HG03095 (cell line): Measurements from ENCODE around the gene NKAIN2.
"Not testable (repeated sequence)": the region's sequence is repeated elsewhere in the genome, so short reads cannot be mapped to it uniquely, and the experiment has no call there.

Source experiments
- ATAC-seq: cut with Tn5 transposase; IDR thresholded peaks from one replicate; pipeline ENCODE4 v1.9.1; 2021; ENCODE audit warnings: moderate library complexity; ENCODE audit not compliant: unreplicated experiment

The NKAIN2 gene

DNA sequence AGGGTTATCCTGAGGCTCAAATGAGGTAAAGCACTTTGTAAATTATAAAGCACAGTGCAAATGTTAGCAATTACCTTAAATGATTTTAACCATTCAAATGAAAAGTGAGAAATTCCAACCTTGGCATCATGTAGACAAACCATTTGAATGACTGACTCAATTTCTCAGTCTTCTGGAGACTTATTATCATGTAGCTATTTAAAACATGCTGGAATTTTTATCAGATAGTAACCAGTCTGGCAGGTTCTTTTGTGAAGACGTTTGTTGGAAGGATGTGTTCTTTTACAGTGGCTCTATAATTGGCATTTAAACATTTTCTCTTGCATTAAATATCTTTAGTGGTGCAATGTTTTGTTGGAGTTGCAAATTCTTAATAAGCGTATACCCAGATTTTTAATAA is 386.6 kb downstream of the NKAIN2 start:
- ATAC-seq, result no peak

DNA sequence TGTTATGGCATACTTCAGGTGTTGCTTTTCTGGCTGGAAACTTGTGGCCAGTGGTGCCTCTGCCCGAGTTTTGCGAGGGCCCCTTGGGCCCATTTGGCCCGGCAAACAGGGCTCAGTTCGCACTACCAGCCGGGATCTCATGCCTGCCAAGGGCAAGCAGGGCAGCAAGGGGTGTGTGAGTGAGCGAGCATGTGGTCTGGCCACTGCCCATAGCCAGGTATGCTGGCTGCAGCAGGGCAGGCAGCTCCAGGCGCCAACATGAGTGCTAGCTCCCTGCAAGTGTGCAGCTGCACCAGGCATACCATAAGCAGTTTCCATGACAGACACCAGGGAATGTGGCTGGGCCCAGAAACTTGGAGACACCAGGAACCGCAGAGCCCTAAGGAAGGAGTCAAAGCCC is 389.5 kb downstream of the NKAIN2 start:
- no peak for ATAC-seq

DNA sequence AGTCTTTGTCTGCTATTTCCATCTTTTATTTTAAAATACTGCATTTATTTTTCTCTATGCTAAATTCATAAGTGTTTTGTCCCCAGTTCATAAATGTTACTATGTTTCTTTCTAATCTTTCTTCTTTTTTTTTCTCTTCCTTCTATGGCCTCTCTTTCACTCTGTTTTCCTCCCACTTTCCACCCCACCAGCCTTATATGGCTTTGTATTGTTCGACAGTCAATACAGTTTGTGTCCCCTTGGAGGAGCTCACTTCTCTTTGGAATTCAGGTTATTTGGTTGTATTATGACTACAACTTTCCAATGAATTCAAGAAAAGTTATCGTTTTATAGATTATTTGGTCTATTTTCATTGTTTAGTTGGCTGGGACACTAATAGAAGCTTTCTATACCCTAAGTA is 393.5 kb downstream of the NKAIN2 start:
- no peak for ATAC-seq

DNA sequence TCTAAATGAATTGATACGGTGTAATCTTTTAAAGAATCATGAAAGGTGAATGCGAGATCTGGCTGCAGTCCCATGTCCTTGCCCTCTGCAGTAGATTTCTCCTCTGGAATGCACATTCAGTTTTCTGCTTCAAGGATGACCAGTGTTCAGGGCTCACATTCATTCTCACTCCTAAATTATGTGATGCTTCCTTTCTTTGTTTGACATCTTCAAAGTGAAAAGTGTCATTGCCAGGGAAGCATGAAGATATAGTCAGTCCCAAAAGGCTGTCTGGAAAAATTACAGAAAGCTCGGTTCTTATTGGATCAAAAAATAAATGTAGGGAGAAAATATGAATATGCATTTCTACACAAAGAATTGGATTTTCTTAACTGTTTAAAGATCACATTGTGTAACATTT is 395.6 kb downstream of the NKAIN2 start:
- ATAC-seq, result no peak

DNA sequence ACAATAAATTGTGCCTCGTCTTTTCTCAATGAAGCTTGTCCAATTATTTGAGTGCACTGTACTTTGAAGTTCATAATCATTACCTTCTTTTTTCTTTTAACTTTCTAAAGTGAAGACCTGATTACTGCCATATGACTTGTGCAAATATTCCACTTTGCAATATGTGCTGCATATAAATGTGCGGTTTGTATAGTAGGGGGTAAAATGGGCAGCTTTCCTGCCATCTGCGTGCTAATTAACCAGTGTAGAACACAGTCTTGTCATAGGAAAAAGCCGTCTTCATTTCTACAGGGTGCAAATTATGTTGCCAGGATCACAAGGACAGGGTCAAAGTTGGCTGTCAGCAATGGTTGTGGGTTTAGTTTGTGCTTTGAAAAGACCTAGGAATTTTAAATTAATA is 397.0 kb downstream of the NKAIN2 start:
- ATAC-seq, result no peak

DNA sequence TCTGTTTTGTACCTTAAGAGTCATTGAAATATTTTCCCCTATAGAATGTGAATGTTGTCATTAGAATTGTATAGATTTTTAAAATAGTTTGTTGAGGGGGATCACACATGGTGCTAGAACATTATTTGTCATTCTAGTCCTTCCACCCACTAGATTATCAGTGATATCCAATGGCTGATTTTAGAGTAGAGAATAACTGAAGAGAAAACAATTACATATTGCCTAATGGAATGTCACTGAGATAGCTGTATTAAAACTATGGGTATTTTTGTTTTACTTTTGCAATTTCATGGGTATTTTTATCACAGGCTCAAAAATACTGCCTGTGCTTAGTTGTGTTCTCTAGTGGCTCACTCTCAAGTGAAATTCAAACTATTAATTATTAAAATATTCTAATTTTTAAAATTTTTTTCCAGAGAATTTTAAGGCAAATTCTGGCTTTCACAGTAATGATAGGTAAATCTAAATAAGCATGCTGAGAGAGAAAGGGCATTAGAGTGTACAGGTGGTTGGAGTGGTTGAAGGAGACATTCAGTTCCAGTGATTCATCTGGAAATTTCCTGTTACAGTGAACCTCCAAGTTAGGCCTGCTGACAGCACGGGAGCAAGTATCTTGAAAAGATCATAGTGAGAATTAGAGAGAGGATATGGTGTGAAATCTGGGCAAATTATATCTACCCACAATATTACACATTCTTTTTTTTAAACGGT is 399.6 kb downstream of the NKAIN2 start:
- no peak for ATAC-seq

DNA sequence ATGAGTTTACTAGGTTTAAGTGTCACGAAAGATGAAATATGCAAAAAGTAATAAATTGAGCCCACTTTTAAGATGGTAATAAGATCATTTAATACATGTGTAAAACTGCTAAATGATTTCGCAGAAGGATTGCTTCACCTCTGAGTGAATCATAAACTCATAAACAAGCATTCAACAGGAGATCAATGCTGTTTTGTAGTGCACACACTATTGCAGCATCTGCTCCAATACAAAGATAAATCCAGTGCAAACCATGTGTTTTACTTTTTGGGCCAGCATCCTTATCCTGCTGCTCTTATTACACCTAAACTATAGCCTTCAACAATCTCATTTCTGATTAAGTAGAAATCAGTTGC is 400.1 kb downstream of the NKAIN2 start:
- no peak for ATAC-seq

DNA sequence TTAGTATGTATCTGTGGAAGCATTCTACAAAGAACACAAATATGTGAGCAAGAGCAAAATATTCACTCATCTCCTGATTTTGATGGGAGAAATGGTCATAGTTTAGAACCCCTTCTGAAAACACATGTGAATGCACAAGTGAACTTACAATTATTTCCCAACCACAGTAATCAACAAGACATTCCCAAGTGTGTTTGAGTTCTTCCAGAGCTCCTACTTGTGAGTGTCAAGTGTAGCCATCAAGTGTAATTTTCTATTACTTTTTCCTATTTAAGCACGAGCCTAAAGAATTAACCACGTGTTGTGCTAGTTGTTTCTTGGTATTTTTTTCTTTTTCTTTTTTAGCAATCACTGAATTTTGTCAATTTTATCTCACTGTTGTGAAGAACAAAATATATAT is 402.3 kb downstream of the NKAIN2 start:
- ATAC-seq, result no peak

DNA sequence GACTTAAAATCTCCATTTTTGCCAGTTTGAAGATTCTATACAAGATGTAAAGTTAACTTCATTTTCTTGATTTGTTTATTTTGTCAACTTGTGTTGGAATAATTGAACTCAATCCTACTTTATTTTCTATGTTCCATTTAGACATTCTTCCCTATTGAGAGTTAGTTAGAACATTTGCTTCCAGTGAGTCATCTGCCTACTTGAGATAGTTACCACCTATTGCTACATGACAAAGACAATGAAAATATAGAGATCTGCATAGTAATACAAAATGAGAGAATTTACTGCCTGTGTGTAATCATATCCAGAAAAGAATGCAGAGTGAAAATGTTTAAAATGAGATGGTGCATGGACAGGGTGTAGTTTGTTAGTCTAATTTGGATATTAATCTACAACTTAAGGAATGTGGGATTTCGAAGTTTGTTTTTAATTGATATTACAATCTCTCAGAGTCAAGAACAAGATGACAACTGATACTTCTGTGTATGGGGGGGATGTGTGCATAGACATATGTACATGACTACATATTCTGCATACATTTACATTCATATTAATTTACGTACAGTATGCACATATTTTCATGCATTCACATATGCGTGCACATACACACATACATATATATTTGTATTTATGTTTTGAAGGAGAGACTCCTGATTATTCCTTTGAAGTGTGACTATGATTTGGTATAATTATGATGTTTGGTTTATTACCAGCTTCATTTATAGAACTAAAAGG is 420.1 kb downstream of the NKAIN2 start:
- no peak for ATAC-seq

DNA sequence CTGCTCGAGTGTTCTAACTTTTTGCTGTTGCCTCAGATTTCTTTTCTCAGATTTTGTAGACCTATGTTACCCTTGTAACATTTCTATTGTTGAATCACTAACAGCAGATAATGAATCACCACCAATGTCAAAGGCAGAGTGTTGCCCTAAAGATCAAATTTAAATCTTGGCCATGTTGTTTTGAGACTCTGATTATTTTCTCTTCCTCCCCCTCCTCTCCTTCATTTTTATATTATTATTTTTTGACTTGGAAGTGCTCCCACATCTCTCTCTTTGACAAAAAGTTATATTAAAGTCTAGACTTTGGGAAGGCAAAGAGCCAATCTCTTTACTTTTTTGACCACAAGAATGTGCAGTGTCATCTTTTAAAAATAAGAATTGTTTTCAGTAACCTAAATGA is 422.7 kb downstream of the NKAIN2 start:
- no peak for ATAC-seq

DNA sequence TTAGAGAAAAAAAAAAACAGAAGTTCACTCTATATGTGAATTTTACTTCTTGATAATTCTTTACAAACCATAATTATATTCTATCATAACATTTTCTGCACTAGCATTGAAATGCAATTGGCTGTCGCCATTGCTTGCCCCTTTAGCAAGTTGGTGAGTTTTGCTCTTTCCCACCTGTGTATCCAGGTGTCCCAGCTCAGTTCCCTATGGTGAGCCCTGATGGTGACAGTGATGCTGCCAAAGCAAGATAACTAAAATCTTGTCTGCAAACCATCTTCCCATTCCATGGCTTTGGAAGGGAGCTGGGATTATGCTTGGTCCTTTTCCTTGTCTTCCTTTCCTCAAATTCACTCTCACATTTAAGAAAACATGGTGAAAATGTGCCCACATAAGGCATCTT is 429.6 kb downstream of the NKAIN2 start:
- ATAC-seq, result no peak

DNA sequence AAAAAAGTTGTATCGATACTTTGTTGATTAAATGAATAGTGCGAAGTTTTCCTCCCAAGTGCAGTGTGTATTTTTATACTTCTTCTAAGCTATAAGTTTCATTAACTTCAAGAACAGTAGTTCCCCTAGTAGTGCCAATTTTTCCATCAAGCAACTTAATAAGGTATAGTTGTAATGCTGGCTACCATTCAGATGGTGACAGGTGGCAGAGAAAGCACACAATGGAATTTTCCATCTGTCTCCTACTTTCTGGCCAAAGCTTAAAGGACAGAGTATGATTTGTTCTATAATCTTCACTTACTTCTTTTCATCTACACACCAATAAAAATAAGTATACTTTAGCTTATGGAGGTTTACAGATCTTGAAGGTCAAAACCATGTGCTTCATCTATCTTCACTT is 431.1 kb downstream of the NKAIN2 start:
- no peak for ATAC-seq

DNA sequence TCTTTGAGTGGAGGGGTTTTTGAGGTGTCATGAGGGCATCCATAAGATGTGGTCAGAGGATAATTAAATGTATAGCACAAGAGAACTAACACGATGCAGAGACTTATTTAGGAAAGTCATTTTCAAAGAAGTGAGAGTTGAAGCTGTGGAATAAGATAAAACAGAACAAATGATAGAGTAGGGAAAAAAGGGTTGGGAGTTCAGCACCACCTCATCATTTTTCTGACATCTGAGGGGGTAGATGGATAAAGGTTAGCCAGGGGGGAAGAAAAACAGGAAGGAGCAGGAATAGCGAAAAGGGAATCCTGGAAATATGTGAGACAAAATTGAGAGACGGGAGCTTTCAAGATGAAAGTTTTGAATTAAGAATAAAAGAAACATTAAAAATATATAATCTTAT is 434.2 kb downstream of the NKAIN2 start:
- ATAC-seq, result no peak

DNA sequence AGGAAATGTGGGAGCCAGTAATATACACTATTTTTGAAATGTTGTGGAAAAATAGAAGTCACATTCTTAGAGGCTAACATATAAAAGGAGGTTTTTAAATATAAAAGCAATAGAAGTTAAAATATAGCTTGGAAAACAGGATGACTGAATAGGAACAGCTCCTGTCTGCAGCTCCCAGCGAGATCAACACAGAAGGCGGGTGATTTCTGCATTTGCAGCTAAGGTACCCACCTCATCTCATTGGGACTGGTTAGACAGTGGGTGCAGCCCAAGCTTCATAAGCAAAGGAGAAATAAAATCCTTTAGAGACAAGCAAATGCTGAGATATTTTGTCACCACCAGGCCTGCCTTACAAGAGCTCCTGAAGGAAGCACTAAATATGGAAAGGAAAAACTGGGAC is 434.7 kb downstream of the NKAIN2 start:
- not testable (repeated sequence) for ATAC-seq

DNA sequence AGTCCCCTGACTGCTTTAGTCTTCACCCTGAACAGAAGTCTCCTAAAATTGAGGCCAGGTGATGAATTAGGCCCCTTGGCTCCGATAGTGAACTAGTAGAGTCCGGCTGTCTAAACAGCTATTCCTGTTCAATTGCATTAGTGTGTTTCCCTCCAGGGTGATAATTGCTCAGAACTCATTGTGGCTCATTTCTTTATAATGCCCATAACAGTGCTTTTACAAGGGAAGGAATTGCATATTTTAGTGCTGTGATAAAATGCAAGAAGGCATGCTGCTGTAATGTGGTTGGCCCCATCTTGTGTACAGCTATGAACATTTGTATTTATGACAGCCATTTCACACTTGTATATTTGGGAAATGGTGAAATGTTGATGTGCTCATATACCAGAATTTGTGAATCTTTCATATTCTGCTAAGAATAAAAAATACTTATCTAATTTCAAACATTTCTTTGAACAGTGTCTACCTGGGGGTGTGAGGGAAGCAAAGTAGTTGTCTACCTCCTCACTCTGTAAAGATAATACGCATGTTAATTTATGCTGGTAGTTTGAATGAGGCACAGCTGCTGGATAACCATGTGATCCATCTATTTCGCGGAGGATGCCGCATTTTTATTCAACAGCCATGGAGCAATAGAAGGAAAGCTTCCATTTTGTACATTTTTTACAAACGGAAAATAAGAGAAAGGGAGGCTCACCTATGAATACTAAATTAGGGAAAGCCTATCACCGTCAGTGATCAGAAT is 451.4 kb downstream of the NKAIN2 start:
- ATAC-seq, result no peak

DNA sequence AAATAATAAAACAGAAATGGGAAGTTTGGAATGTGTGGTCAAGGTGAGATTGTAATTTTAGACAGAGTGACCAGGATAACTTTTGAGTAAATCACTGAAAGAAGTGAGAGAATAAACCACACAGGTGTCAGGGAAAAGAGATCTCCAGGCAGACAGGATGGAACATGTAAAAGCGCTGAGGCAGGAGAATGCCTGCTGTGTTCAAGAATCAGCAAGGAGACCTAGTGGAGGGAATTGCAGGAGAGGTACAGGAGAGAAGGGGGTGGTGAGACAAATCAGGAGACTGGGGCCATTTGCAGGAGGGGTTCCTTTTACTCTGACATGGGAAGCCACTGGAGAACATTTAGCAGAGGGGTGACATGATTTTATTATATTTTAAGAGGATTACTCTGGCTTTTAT is 456.7 kb downstream of the NKAIN2 start:
- no peak for ATAC-seq

DNA sequence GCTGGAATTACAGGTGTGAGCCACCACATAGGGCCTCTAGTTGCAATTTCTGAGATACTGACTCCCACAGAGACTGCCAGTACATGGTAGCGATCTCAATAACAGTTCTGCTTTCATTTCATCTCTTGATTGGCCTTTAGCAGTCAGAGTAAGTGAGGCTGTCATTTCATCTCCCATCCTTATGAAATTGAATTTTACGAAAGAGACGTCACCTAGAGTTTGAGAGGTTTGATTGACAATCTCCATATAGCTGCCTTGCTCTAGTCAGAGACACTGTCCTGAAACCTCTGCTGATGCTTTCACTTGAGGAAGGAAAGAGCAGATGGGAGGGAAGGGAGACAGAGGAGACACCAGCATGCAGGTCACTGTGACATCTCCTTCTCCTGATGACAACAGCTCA is 466.1 kb downstream of the NKAIN2 start:
- ATAC-seq, result no peak

DNA sequence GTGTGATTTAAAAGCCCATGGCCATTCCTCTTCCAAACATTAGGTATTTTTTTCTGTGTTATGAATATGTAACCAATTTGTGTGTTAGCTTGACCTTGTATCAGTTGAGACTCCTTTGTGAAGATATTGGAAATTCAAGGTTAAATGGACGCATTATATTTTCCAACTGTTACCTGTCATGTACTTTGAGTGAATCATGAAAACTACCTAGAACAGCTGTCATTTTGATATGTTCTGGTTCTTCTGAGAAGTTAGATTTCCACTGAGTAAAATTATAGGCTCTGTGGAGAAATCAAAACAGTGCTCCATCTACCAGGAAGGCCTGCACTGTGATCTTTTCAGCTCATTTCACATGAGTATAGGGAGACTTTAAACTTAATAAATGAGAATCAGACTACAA is 470.0 kb downstream of the NKAIN2 start:
- no peak for ATAC-seq

DNA sequence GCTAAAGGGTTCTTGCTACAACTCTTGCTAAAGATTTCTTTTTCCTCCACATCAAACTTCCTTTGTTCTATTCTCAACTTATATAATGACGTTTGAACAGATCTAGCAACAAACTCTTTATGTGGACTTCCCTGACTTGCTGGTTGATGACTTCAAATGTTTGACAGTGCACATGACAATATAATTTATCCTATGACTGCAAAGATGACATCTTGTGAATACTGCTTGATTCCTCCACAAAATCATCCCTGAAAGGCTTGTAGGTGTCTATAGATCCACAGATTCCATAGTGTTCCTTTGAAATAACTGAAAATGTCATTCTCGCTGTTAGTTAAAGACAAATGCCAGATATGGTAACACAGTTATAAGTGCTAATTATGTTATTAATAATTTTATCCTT is 478.9 kb downstream of the NKAIN2 start:
- ATAC-seq, result no peak

DNA sequence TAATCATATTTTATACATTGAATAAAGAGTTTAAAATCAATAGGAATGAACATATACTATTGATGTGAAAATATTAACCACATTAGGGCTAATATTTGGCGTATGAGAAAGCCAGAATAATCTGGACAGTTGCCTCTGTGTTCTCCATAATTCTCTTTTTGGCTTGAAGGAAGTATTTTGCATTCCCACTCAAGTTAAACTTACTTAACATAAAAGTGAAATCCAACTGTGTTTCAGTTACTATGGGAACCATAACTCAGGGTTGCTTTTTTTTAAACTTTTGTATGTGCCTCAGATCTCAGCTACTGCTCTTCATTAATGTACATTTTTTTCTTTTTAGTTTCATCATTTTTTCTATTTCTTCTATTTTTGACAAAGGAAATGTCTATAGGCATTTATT is 479.8 kb downstream of the NKAIN2 start:
- no peak for ATAC-seq

DNA sequence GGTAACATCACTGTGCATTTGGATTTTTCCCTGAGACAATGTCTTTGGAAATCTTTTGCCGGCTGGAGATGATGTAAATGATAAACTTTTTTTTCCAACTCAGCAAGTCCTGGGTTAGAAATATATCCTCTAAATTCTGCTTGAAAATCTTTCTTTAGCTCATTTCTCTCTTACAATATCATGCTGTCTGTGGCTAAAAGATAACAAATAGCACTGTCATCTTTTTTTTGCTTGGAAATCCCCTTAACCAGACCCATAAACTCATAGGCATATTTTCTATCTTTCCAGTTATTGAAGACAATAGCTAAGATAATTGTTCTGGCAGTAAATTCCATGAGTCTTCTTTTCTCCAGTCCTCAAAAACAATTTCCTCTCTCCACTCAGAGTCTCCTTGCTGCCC is 481.5 kb downstream of the NKAIN2 start:
- no peak for ATAC-seq

DNA sequence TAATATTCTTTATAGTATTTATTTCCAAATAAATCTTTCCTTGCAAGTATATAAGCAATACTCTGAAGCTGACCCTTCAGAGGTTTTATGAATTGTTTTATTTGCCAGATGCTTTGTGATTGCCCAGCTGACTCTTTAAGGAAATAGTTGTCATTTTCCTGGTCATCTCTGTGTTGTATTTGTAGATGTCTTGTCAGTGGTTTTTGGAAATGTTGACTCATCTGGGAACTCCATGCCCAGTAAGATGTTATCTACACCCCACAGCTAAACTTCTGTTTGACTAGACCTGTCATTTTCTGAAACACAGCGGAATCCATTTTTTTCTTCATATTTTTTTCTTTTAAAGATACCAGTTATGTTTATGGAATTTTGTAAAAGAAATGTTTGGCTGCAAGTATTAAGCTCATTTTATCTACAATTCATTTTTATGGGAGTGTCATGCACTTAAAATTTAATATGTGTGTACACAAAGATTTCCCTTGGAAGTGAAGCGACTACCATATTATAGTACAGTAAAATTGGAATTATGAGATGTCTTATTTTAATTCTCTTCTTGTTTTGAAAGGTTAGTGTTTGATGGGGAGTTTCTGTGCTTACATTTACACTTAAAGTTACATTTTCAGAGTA is 491.0 kb downstream of the NKAIN2 start:
- no peak for ATAC-seq
